Smooth muscle cell (in vitro differentiated cells): ENCODE measurements around the gene PACSIN1. TPM values are rescaled to one million over a fixed set of nuclear protein-coding genes. Genes with fewer than 3 reads are reported as not detected.

ENCODE experiments used
- DNase-seq: peaks from one replicate; lab custom pipeline; 2025; ENCODE audit not compliant: unreplicated experiment; lab: John Stamatoyannopoulos, UW
- H2AFZ ChIP-seq: fragments of 200-600 bp; sonication (generic); 2 replicates; pipeline ENCODE4 v1.6.0; 2016; ENCODE audit warnings: antibody characterized with exemption, low read depth, mild to moderate bottlenecking
- H3F3A ChIP-seq: fragments of 200-600 bp; sonication (generic); 2 replicates; pipeline ENCODE4 v1.6.0; 2017; ENCODE audit warnings: antibody characterized with exemption, low read depth
- H3K27ac ChIP-seq: fragments of 200-600 bp; sonication (generic); 2 replicates; pipeline ENCODE4 v1.5.1; 2016; ENCODE audit warnings: low read depth, mild to moderate bottlenecking
- H3K27me3 ChIP-seq: fragments of 200-600 bp; sonication (generic); 2 replicates; pipeline ENCODE4 v1.6.1; 2016; ENCODE audit warnings: low read depth, mild to moderate bottlenecking
- H3K36me3 ChIP-seq: fragments of 200-600 bp; sonication (generic); 2 replicates; pipeline ENCODE4 v1.5.1; 2016; ENCODE audit warnings: low read depth
- H3K4me1 ChIP-seq: fragments of 200-600 bp; sonication (generic); 2 replicates; pipeline ENCODE4 v1.5.1; 2016; ENCODE audit warnings: low read depth
- H3K4me2 ChIP-seq: fragments of 200-600 bp; sonication (generic); 2 replicates; pipeline ENCODE4 v1.6.0; 2016; ENCODE audit warnings: mild to moderate bottlenecking
- H3K4me3 ChIP-seq: fragments of 200-600 bp; sonication (generic); 2 replicates; pipeline ENCODE4 v1.5.1; 2016; ENCODE audit warnings: mild to moderate bottlenecking
- H3K79me2 ChIP-seq: fragments of 200-600 bp; sonication (generic); 2 replicates; pipeline ENCODE4 v1.6.0; 2016; ENCODE audit warnings: low read depth, mild to moderate bottlenecking
- H3K9ac ChIP-seq: fragments of 200-600 bp; sonication (generic); 2 replicates; pipeline ENCODE4 v1.6.0; 2016; ENCODE audit warnings: low read depth
- H3K9me3 ChIP-seq: fragments of 200-600 bp; sonication (generic); replicated peaks from 2 replicates; pipeline ENCODE4 v1.5.1; 2016; ENCODE audit warnings: low read depth
- H4K20me1 ChIP-seq: fragments of 200-600 bp; sonication (generic); 2 replicates; pipeline ENCODE4 v1.6.0; 2016; ENCODE audit warnings: low read depth
- WGBS: methylation state at CpG from one replicate; pipeline ENCODE4 v1.1.7; 2016; ENCODE audit warnings: low lambda C conversion rate; 5-methylcytosine and 5-hydroxymethylcytosine counted together
- polyA plus RNA-seq: library from polyadenylated mRNA; unstranded; fragments of >200 nt; fragmentation: Nextera tagmentation; extraction: Ambion mirVana; gene quantifications from 2 replicates; pipeline ENCODE4 v1.2.1, GENCODE V29; 2016
- total RNA-seq: library from RNA; depleted of rRNA; stranded (reverse); fragments of >200 nt; gene quantifications from 2 replicates; pipeline ENCODE4 v1.2.3, GENCODE V29; 2014
- TF ChIP-seq, protein P1 (sequence below): fragments of 200-600 bp; sonication (generic); IDR thresholded peaks from 2 replicates; pipeline ENCODE4 v1.5.1; 2017; ENCODE audit warnings: borderline replicate concordance, mild to moderate bottlenecking, antibody characterized with exemption; ENCODE audit not compliant: insufficient read depth, poor library complexity, severe bottlenecking

The PACSIN1 gene
- total and polyA plus RNA-seq, 2 experiments from 2014 or later = not detected

GRCh38 chr6:34511214-34511914 lies 45.5 kb downstream of the PACSIN1 start:
- no peak for DNase-seq
- 83% methylated on average over 6 of the region's 6 CpGs for WGBS
- no peak overlapping the region for H2AFZ ChIP-seq
- no peaks in the 10 kb centered on the region for H3K36me3 ChIP-seq
- no peak overlapping the region for H3K9ac ChIP-seq
- no peaks in the 10 kb centered on the region for H3K9me3 ChIP-seq
- no peaks in the 10 kb centered on the region for H4K20me1 ChIP-seq
- no peaks in the 10 kb centered on the region for H3K27me3 ChIP-seq
- H3K4me3 ChIP-seq = no peak overlapping the region
- H3K4me1 ChIP-seq = peaks cover 6% of the 10 kb centered on the region
- H3F3A ChIP-seq = no peaks in the 10 kb centered on the region
- TF ChIP-seq, protein P1, sequence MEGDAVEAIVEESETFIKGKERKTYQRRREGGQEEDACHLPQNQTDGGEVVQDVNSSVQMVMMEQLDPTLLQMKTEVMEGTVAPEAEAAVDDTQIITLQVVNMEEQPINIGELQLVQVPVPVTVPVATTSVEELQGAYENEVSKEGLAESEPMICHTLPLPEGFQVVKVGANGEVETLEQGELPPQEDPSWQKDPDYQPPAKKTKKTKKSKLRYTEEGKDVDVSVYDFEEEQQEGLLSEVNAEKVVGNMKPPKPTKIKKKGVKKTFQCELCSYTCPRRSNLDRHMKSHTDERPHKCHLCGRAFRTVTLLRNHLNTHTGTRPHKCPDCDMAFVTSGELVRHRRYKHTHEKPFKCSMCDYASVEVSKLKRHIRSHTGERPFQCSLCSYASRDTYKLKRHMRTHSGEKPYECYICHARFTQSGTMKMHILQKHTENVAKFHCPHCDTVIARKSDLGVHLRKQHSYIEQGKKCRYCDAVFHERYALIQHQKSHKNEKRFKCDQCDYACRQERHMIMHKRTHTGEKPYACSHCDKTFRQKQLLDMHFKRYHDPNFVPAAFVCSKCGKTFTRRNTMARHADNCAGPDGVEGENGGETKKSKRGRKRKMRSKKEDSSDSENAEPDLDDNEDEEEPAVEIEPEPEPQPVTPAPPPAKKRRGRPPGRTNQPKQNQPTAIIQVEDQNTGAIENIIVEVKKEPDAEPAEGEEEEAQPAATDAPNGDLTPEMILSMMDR = no peak
- no peak overlapping the region for H3K4me2 ChIP-seq
- H3K79me2 ChIP-seq = no peaks in the 10 kb centered on the region
- no peak overlapping the region for H3K27ac ChIP-seq

DNA sequence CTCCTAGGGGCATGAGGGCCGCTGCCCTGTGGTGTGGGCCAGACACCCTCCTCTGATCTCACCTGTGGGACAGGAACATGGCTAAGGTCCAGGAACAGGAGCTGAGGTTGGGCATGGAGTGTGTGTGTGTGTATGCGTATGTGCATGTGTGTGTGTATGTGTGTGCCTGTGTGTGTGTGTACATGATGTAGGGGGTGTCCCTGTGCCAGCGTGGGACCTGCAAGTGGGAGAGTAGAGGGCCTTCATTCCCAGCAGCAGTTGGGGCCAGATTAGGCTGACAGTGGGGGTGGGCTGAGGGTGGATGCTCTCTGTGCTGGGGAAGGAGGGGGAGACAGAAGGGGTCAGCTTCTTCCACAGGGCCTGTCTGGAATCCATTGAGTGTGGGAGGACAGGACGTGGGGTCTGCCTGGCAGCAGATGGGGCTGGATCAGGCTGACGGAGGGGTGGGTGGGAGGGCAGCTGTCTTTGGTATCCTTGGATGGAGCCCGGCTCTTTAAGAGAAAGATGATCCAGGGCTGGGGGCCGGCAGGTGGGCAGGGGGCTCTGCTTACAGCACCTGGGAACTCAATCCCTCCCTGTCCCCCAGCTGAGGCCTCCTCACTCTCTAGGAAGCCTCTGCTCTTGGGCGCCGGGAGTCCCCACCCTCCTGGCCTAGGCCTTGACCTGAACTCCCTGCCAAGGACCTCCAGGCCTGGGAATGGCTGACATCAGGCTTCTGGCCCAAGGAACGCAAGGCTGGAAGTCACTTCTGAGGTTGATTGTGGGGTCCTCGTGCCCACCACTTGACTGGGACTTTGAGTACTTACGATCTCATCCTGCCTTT lies 46.2 kb downstream of the PACSIN1 start:
- no peak for DNase-seq
- Histone ChIP-seq H3K4me2 (no peak overlapping the region), H3K27me3 (no peaks in the 10 kb centered on the region), H3K4me3 (no peak overlapping the region), H3F3A (no peaks in the 10 kb centered on the region), H3K4me1 (peaks cover 6% of the 10 kb centered on the region), H3K9me3 (no peaks in the 10 kb centered on the region), H3K79me2 (no peaks in the 10 kb centered on the region), H3K27ac (no peak overlapping the region), H4K20me1 (no peaks in the 10 kb centered on the region), H3K36me3 (no peaks in the 10 kb centered on the region), H2AFZ (no peak overlapping the region), H3K9ac (no peak overlapping the region)
- 72% methylated on average over 12 of the region's 12 CpGs for WGBS
- TF ChIP-seq, protein P1 = no peak

DNA sequence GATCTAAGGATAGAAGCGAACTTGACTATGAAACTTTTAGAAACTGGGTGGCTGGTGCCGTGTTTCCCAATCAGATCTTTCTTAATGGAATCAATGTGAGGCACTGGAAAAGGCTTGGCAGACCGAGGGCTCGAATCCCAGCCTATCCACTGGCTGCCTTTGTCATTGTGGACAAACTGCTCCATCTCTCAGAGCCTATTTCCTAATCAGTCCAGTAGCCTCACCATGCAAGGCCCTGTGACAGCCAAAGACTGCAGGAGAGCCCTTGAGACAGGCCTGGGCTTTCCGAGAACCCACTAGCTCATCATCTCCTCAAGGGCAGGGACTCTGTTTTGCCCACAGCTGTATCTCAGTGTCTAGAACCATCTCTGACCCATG lies 46.9 kb downstream of the PACSIN1 start:
- Histone ChIP-seq H3K36me3 (no peaks in the 10 kb centered on the region), H3K27ac (no peak overlapping the region), H4K20me1 (no peaks in the 10 kb centered on the region), H3K9me3 (no peaks in the 10 kb centered on the region), H3K27me3 (no peaks in the 10 kb centered on the region), H3K4me1 (peaks cover 6% of the 10 kb centered on the region), H3K9ac (no peak overlapping the region), H2AFZ (no peak overlapping the region), H3K4me3 (no peak overlapping the region), H3F3A (no peaks in the 10 kb centered on the region), H3K4me2 (no peak overlapping the region), H3K79me2 (no peaks in the 10 kb centered on the region)
- TF ChIP-seq, protein P1 = no peak
- WGBS = 80% methylated on average over 5 of the region's 5 CpGs
- DNase-seq = no peak

GRCh38 chr6:34513646-34514045 lies 47.8 kb downstream of the PACSIN1 start:
- Histone ChIP-seq H3K36me3 (no peaks in the 10 kb centered on the region), H4K20me1 (no peaks in the 10 kb centered on the region), H3K9me3 (no peaks in the 10 kb centered on the region), H3K27me3 (no peaks in the 10 kb centered on the region), H3F3A (no peaks in the 10 kb centered on the region), H3K79me2 (no peaks in the 10 kb centered on the region), H3K4me2 (no peak overlapping the region), H3K4me3 (no peak overlapping the region), H3K4me1 (peaks cover 6% of the 10 kb centered on the region), H3K9ac (no peak overlapping the region), H3K27ac (no peak overlapping the region), H2AFZ (no peak overlapping the region)
- WGBS = 85% methylated on average over 4 of the region's 4 CpGs
- TF ChIP-seq, protein P1 = no peak
- no peak for DNase-seq
